VCaP (cell line): Measurements from ENCODE around the gene SUPT6H.
A peak's percentile ranks its signal among the peaks of the same experiment; 100 is the strongest.
"Not testable (repeated sequence)": the region's sequence is repeated elsewhere in the genome, so short reads cannot be mapped to it uniquely, and the experiment has no call there.

Experiments
- H3K27ac ChIP-seq: fragments of 450-650 bp; 2 replicates; pipeline ENCODE4 v1.5.1; 2017
- TF ChIP-seq, protein P1 (sequence below): fragments of 450-650 bp; conservative IDR thresholded peaks from 2 replicates; pipeline ENCODE4 v1.5.1; 2017; ENCODE audit warnings: mild to moderate bottlenecking, moderate library complexity

Gene SUPT6H

GRCh38 chr17:28728364-28729200, 66.6 kb downstream of the SUPT6H start, which contains the start of gene NEK8:
NEK8 (plus strand) TSS chr17:28728788; CDS start chr17:28728814, 26 bp downstream.
- H3K27ac ChIP-seq: peak within 1 kb of the TSS; percentile 100
- TF ChIP-seq, protein P1, sequence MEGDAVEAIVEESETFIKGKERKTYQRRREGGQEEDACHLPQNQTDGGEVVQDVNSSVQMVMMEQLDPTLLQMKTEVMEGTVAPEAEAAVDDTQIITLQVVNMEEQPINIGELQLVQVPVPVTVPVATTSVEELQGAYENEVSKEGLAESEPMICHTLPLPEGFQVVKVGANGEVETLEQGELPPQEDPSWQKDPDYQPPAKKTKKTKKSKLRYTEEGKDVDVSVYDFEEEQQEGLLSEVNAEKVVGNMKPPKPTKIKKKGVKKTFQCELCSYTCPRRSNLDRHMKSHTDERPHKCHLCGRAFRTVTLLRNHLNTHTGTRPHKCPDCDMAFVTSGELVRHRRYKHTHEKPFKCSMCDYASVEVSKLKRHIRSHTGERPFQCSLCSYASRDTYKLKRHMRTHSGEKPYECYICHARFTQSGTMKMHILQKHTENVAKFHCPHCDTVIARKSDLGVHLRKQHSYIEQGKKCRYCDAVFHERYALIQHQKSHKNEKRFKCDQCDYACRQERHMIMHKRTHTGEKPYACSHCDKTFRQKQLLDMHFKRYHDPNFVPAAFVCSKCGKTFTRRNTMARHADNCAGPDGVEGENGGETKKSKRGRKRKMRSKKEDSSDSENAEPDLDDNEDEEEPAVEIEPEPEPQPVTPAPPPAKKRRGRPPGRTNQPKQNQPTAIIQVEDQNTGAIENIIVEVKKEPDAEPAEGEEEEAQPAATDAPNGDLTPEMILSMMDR: no peak

- TF ChIP-seq, protein P1: no peak
- peak overlapping the region; percentile 100 for H3K27ac ChIP-seq
Measured at GRCh38 chr17:28729950-28730330, 67.9 kb downstream of the SUPT6H start.

- TF ChIP-seq, protein P1: no peak
- no peak overlapping the region for H3K27ac ChIP-seq
Measured at GRCh38 chr17:28733346-28733745, 71.3 kb downstream of the SUPT6H start.

DNA sequence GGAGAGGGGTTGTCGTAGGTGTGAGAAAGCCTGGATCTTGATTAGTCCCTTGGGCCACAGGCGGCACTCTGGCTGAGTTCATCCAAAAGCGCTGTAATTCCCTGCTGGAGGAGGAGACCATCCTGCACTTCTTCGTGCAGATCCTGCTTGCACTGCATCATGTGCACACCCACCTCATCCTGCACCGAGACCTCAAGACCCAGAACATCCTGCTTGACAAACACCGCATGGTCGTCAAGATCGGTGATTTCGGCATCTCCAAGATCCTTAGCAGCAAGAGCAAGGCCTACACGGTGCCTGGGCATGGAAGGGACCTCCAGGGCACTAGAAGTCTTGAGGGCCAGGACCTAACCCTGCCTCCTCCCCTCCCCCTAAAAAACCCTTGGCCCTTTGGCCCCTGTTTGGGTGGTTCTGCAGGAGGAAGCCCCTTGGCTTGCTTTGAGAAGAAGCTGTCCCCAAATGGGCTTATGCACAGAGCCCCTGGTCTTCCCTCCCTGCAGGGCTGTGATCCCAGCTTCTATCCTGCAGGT, 72.8 kb downstream of the SUPT6H start:
- H3K27ac ChIP-seq: no peak overlapping the region
- TF ChIP-seq, protein P1: no peak

DNA sequence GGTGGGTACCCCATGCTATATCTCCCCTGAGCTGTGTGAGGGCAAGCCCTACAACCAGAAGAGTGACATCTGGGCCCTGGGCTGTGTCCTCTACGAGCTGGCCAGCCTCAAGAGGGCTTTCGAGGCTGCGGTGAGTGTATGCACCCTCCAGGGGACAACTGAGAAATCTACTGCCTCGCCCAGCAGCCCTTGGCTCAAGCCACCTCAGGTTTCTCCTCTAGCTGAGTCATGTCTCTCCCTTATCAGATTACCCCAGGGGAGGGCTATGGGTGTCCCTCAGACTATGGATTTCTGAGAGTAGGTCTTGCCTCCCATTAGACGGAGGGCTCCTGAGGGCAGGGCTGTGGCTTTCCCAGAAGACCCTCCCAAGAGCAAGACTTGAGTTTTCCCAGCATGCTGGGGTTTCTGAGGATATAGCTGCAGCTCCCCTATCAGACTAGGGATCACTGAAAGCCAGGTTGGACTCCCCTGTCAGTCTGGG, 73.3 kb downstream of the SUPT6H start:
- H3K27ac ChIP-seq: no peak overlapping the region
- TF ChIP-seq, protein P1: no peak

DNA sequence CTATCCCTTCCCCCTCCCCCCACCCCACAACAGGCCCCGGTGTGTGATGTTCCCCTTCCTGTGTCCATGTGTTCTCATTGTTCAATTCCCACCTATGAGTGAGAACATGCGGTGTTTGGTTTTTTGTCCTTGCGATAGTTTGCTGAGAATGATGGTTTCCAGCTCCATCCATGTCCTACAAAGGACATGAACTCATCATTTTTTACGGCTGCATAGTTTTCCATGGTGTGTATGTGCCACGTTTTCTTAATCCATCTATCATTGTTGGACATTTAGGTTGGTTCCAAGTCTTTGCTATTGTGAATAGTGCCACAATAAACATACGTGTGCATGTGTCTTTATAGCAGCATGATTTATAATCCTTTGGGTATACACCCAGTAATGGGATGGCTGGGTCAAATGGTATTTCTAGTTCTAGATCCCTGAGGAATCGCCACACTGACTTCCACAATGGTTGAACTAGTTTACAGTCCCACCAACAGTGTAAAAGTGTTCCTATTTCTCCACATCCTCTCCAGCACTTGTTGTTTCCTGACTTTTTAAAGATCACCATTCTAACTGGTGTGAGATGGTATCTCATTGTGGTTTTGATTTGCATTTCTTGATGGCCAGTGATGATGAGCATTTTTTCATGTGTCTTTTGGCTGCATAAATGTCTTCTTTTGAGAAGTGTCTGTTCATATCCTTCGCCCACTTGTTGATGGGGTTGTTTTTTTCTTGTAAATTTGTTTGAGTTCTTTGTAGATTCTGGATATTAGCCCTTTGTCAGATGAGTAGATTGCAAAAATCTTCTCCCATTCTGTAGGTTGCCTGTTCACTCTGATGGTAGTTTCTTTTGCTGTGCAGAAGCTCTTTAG, 74.1 kb downstream of the SUPT6H start:
- H3K27ac ChIP-seq: not testable (repeated sequence)

- H3K27ac ChIP-seq: no peak overlapping the region
- TF ChIP-seq, protein P1: no peak
Measured at GRCh38 chr17:28737316-28737715, 75.3 kb downstream of the SUPT6H start.
